CD4-positive, alpha-beta T cell (primary cell): ENCODE data around the gene OTOP3. TPM values are rescaled to one million over a fixed set of nuclear protein-coding genes. Genes with fewer than 3 reads are reported as not detected.

Experiments used
- ATAC-seq: fragments of 200-7000 bp; cut with Tn5 transposase; one replicate; pipeline ENCODE4 v1.10.0; 2022; ENCODE audit warnings: mild to moderate bottlenecking; ENCODE audit not compliant: poor library complexity
- CTCF ChIA-PET: fragments of 350-600 bp; sonication (Branson Sonifier 250); formaldehyde crosslinking; loops from one replicate; lab custom pipeline; 2021; ENCODE audit warnings: antibody characterized with exemption, inconsistent platforms; lab: Charles Lee
- POLR2A ChIA-PET: fragments of 350-600 bp; sonication (Branson Sonifier 250); formaldehyde crosslinking; loops from one replicate; lab custom pipeline; 2021; ENCODE audit warnings: antibody characterized with exemption, inconsistent platforms; lab: Charles Lee
- DNase-seq, 14 experiments: peaks; one replicate each; pipeline ENCODE4 v3.0.0-alpha.2; 2013 to 2020; ENCODE audit warnings: mixed read lengths in 2 of 14
- H3K27ac ChIP-seq, 2 donors: one replicate each; pipeline versions ENCODE4 v1.5.1 to v1.7.0; 2013; ENCODE audit warnings: low read length in 2 of 2, low read depth in 1 of 2, mild to moderate bottlenecking in 1 of 2
- H3K27me3 ChIP-seq, 2 experiments: 1 replicate in 1 of 2; 2 replicates in 1 of 2; pipeline versions ENCODE4 v1.6.1 to v1.7.0; 2013; ENCODE audit warnings: low read length in 2 of 2, control low read depth in 1 of 2, mild to moderate bottlenecking in 1 of 2, moderate library complexity in 1 of 2; ENCODE audit not compliant: insufficient read depth in 2 of 2, control insufficient read depth in 1 of 2
- H3K36me3 ChIP-seq: one replicate; pipeline ENCODE4 v1.6.1; 2013; ENCODE audit warnings: low read length, control low read depth; ENCODE audit not compliant: insufficient read depth
- H3K4me1 ChIP-seq: one replicate; pipeline ENCODE4 v1.6.1; 2013; ENCODE audit warnings: low read length, control low read depth; ENCODE audit not compliant: insufficient read depth
- H3K4me3 ChIP-seq: one replicate; pipeline ENCODE4 v1.5.1; 2013; ENCODE audit warnings: mild to moderate bottlenecking, low read length, moderate library complexity
- H3K9me3 ChIP-seq, 2 experiments: 1 replicate in 1 of 2; 2 replicates in 1 of 2; pipeline versions ENCODE4 v1.6.1 to v1.7.0; 2013; ENCODE audit warnings: low read length in 2 of 2, mild to moderate bottlenecking in 2 of 2, control low read depth in 1 of 2, moderate library complexity in 1 of 2; ENCODE audit not compliant: control insufficient read depth in 1 of 2, insufficient read depth in 1 of 2
- H3K27ac Mint-ChIP-seq: one replicate; pipeline ENCODE4 v1.8.0; 2020; ENCODE audit warnings: mixed read lengths
- H3K27me3 Mint-ChIP-seq: one replicate; pipeline ENCODE4 v1.8.0; 2021; ENCODE audit warnings: mixed read lengths
- H3K36me3 Mint-ChIP-seq: one replicate; pipeline ENCODE4 v1.8.0; 2021; ENCODE audit warnings: low read depth, mixed read lengths
- H3K4me1 Mint-ChIP-seq: one replicate; pipeline ENCODE4 v1.8.0; 2021; ENCODE audit warnings: low read depth, mixed read lengths
- H3K4me3 Mint-ChIP-seq: one replicate; pipeline ENCODE4 v1.8.0; 2020; ENCODE audit warnings: mild to moderate bottlenecking, mixed read lengths
- H3K9me3 Mint-ChIP-seq: one replicate; pipeline ENCODE4 v1.8.0; 2020; ENCODE audit warnings: mixed read lengths
- intact Hi-C, 2 experiments: fragments of 100-400 bp; cut with DNase I in 1 of 2; cut with micrococcal nuclease in 1 of 2; formaldehyde crosslinking; loops; one replicate each; pipeline versions ENCODE4 v1.15.1 to v1.9.0; 2023 to 2025; cut with DNase I, micrococcal nuclease
- total RNA-seq, 174 experiments: library from RNA in 2 of 174; stranded (reverse) in 2 of 174; gene quantifications; one replicate each; pipeline ENCODE4 v1.2.3 and lab custom pipeline; 2021 to 2026
- TF ChIP-seq, protein P1 (sequence below): fragments of 200-600 bp; IDR thresholded peaks from one replicate; pipeline ENCODE4 v1.8.0; 2022; ENCODE audit warnings: antibody characterized with exemption, mild to moderate bottlenecking

OTOP3 gene
- total RNA-seq, 2 experiments from 2014 or later = not detected

DNA sequence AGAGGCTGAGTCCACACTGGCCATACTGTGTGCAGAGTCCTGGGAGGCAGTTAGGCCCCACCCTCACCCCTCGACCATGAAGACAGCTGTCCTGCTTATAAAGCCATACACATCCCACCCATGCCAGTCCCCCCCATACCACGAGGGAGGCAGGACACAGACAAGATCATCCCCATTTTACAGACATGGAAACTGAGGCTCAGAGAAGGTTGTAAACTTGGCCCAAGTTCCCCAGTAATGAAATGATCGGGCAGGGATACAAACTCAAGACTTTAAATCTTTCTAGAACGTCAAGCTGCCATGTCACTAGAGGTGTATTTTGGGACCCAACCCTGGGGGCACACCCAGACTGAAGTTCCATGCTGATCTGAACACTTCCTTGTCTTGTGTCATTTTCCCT, 20.4 kb downstream of the OTOP3 start:
- Mint-ChIP-seq H3K27me3 (no peaks in the 10 kb centered on the region), H3K27ac (no peak overlapping the region), H3K9me3 (no peaks in the 10 kb centered on the region), H3K4me3 (no peak overlapping the region), H3K4me1 (no peaks in the 10 kb centered on the region), H3K36me3 (no peaks in the 10 kb centered on the region)
- no peak overlapping the region for H3K27ac ChIP-seq
- no peak for ATAC-seq
- H3K4me1 ChIP-seq = peaks cover 10% of the 10 kb centered on the region
- DNase-seq = no peak
- H3K4me3 ChIP-seq = no peak overlapping the region
- CTCF ChIA-PET = interaction anchor here (2.6 kb wide), 1 partner anchor 16 kb away, joined by 13 read pairs; the partner anchor contains the start of gene HID1
- intact Hi-C loops = loop anchor here in 1 of 2 experiments (5.0 to 10.0 kb wide), 2 partner anchors 161 to 299 kb away; no protein-coding TSS in a partner anchor
- POLR2A ChIA-PET = no interaction called here
- H3K36me3 ChIP-seq = no peaks in the 10 kb centered on the region
- no peaks in the 10 kb centered on the region for H3K27me3 ChIP-seq
- TF ChIP-seq, protein P1, sequence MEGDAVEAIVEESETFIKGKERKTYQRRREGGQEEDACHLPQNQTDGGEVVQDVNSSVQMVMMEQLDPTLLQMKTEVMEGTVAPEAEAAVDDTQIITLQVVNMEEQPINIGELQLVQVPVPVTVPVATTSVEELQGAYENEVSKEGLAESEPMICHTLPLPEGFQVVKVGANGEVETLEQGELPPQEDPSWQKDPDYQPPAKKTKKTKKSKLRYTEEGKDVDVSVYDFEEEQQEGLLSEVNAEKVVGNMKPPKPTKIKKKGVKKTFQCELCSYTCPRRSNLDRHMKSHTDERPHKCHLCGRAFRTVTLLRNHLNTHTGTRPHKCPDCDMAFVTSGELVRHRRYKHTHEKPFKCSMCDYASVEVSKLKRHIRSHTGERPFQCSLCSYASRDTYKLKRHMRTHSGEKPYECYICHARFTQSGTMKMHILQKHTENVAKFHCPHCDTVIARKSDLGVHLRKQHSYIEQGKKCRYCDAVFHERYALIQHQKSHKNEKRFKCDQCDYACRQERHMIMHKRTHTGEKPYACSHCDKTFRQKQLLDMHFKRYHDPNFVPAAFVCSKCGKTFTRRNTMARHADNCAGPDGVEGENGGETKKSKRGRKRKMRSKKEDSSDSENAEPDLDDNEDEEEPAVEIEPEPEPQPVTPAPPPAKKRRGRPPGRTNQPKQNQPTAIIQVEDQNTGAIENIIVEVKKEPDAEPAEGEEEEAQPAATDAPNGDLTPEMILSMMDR = no peak
- H3K9me3 ChIP-seq = no peaks in the 10 kb centered on the region

DNA sequence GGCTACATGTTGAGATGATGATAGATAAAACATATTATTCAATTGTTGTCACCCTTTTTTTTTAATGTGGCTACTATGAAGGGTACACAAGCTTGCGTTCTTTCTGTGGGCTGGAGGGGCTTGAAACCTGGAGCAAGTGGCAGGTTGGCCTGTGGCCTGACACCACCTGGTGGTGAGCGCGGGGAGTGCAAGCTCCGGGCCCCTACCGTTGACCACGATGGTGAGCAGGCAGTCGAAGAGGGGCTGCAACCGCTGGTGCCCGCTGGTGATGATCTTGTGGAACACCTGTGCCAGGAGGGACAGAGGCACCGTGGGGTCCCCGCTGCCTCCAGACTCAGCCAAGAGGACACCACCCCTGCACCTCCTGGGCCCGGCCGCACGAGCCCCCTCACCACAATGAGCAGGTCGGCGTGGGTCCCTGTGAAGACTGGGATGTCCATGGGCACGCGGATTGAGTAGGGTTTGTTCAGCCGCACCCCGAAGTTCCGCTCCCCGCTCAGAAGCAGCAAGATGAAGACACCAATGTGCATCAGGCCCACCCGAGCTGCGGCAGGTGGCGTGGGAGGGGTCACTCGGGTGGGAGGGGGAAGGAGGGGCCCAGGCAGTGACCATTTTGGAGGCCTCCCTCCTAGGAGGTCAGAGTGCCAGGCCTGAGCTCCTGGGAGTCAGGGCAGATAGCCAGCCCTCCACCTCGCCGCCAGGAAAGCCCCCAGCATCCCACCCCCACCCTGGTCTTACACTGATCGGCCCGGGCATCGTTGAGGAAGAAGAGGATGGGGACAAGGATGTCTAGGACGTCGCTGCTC, 22.4 kb downstream of the OTOP3 start:
- Mint-ChIP-seq H3K4me1 (peaks cover 4% of the 10 kb centered on the region), H3K9me3 (no peaks in the 10 kb centered on the region), H3K36me3 (no peaks in the 10 kb centered on the region), H3K27ac (no peak overlapping the region), H3K4me3 (no peak overlapping the region), H3K27me3 (no peaks in the 10 kb centered on the region)
- ATAC-seq = peak; percentile 59
- Histone ChIP-seq H3K9me3 (no peaks in the 10 kb centered on the region), H3K27ac (no peak overlapping the region), H3K4me1 (peaks cover 17% of the 10 kb centered on the region), H3K4me3 (no peak overlapping the region), H3K27me3 (no peaks in the 10 kb centered on the region), H3K36me3 (no peaks in the 10 kb centered on the region)
- TF ChIP-seq, protein P1 = peak; percentile 94
- intact Hi-C loops = loop anchor here (1.0 to 10.0 kb wide), 4 partner anchors 34 to 301 kb away; partner anchors contain the start of genes OTOP2 (in 1 of the 2) and USH1G (in 1 of the 2)
- CTCF ChIA-PET = interaction anchor here (0.6 to 2.6 kb wide), 21 partner anchors 12 to 301 kb away, joined by 3 to 20 read pairs (median 3); partner anchors contain the start of genes CDR2L, HID1, MRPL58 and OTOP2
- DNase-seq = peak; percentile 61 to 85 (median 74)
- POLR2A ChIA-PET = interaction anchor here (1.0 kb wide), 1 partner anchor 25 kb away, joined by 3 read pairs; no protein-coding TSS in a partner anchor

DNA sequence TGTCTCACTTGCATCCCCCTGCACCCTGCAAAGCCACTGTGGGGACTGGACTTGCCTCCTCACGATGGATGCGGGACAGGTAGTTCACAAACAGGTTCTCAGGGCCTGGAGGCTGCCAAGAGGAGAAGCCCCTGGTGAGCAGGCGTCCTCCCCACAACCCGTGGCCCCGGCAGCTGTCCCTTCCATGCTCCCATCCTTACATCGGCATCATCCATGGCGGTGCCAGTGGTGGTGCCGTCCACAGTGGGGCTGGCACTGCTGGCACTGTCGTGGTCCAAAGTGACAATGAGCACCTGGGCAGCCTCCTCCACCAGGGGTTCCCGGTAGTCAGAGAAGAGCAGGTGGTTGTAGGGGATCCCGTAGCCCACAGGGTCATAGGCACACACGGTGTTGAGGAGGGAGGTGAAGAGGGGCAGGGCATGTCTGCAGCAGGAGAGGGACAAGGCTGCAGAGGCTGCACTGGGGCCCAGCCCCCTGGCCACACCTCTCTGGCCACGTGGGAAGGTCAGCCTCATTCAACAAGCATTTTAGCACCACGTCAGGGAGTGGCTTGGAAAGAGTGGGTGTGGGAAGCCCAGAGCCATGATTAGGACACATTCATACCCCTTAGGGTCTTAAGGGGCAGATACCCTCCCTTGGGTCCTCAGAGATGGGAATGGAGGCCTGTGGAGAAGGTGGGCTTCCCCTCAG, 24.3 kb downstream of the OTOP3 start:
- Mint-ChIP-seq H3K9me3 (no peaks in the 10 kb centered on the region), H3K36me3 (no peaks in the 10 kb centered on the region), H3K27me3 (no peaks in the 10 kb centered on the region), H3K27ac (no peak overlapping the region), H3K4me3 (no peak overlapping the region), H3K4me1 (peaks cover 4% of the 10 kb centered on the region)
- Histone ChIP-seq H3K4me1 (peaks cover 17% of the 10 kb centered on the region), H3K4me3 (no peak overlapping the region), H3K9me3 (no peaks in the 10 kb centered on the region), H3K27ac (no peak overlapping the region), H3K36me3 (no peaks in the 10 kb centered on the region), H3K27me3 (no peaks in the 10 kb centered on the region)
- intact Hi-C loops = loop anchor here (2.0 to 10.0 kb wide), 5 partner anchors 47 to 303 kb away; partner anchors contain the start of genes ATP5PD (in 2 of the 2) and KCTD2 (in 2 of the 2)
- CTCF ChIA-PET = interaction anchor here (2.4 to 4.5 kb wide), 4 partner anchors 12 to 171 kb away, joined by 6 to 51 read pairs (median 21); partner anchors contain the start of genes HID1, MRPL58 and NT5C
- TF ChIP-seq, protein P1 = no peak
- DNase-seq (no peak), ATAC-seq (no peak)
- POLR2A ChIA-PET = no interaction called here
